Fibroblast of skin of left quadriceps (primary cell): ENCODE results near the gene HRAS.
"Not testable (repeated sequence)": the region's sequence is repeated elsewhere in the genome, so short reads cannot be mapped to it uniquely, and the experiment has no call there.

Source experiments
- DNase-seq, 2 experiments: peaks; one replicate each; pipeline ENCODE4 v3.0.0-alpha.2; 2013; ENCODE audit warnings: low read depth in 2 of 2

Gene HRAS

DNA sequence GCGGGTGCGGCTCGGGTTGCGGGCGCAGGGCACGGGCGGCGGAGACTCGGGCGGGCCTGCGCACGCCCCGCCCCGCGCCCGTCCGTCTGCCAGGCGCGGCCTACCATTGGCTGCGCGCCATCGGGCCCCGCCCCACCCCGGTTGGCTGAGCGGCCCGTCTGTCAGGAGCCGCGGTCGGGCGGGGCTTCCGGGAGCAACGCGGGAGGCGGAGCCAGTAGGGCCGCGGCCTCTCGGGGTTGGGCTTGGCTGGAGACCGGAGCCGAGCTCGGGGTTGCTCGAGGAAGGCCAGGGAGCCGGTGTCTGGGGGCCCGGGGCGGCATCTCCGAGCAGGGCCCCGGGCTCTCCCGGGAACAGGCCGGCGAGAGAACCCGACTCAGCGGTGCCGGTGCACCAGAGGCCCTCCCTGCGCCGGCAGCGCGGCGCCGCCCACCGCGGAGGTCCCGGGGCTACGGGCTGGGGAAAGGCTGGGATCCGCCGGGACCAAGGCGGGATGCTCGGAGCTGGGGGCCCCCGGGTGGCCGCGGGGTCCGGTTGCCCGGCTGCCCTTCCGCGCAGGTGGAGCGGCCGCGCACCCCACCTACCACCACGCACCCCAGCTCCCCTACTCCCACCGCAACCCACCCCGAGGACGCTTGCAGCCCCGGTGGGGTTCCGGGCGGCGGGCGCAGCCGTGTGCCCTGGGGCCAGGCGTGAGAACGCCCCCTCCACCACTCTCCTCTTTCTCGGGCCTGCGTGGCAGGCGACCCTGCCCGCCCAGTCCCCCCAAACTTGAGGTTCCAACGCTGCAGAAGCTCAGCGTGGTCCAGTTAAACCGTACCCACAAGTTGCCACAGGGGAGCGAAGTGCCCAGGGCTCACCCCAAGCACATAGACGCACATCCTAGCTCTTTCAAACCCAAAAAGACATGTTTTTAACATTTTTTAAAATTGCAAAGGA is at the start of gene HRAS:
TSS of gene HRAS (minus strand) at position 58 of the 936 bp plus-strand sequence.
- peak; percentile 86 to 87 for DNase-seq

GRCh38 chr11:584287-584686 is 48.9 kb upstream of the HRAS start:
- no peak for DNase-seq

- no peak for DNase-seq
These were observed 46.4 kb upstream of the HRAS start for GRCh38 chr11:581752-582151.

DNA sequence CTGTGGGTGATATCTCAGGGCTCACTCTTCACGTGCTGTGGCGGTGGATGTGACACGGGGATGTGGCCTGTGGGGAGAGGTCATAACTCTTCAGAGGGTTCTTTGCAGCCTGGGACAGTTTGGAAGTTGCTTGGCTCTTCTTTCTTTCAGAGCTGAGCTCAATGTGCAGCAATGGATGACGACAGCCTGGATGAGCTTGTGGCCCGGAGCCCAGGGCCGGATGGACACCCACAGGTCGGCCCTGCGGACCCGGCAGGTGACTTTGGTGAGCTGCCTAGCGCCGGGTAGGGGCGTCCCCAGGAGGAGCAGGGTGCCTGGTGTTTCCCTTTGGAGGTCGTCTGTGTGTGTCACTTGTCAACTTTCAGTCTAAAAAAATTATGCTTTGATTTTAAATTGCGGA is 46.0 kb upstream of the HRAS start:
- DNase-seq: no peak

DNA sequence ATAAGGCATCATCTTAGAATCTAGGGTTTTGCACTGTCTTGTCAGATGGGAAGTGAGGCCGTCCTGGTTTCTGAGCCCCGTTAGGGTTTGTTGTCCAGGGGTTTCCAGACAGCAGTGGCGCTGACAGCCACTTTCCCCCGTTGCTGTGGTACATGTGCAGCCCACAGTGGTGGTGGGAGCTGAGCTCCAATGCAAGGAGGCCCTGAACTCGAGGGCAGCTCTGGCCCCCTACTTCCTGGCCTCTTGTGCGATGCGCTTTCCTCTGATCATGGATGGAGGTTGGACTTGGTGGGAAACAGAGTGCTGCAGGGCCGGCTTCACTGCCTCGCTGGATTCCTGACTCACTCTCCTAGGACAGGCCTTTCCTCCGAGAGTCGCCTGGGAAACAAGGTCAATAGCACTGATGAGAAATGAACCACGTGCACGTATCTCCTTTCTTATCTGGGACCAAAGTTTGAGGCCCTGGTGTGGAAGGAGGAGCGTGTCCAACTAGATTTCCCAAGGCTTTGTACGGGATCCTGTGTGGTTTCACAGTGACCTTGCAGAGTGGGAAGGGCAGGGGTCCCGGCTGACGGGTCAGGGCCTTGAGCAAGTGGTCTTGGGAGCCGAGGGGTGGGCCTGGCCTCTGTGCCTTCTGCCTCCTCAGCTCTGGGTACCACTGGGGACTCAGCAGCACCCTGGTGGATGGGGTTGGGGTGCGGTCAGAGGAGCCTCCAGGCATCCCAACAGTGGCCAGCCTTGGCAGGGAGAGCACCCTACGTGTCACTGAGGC is 44.6 kb upstream of the HRAS start:
- no peak for DNase-seq

DNA sequence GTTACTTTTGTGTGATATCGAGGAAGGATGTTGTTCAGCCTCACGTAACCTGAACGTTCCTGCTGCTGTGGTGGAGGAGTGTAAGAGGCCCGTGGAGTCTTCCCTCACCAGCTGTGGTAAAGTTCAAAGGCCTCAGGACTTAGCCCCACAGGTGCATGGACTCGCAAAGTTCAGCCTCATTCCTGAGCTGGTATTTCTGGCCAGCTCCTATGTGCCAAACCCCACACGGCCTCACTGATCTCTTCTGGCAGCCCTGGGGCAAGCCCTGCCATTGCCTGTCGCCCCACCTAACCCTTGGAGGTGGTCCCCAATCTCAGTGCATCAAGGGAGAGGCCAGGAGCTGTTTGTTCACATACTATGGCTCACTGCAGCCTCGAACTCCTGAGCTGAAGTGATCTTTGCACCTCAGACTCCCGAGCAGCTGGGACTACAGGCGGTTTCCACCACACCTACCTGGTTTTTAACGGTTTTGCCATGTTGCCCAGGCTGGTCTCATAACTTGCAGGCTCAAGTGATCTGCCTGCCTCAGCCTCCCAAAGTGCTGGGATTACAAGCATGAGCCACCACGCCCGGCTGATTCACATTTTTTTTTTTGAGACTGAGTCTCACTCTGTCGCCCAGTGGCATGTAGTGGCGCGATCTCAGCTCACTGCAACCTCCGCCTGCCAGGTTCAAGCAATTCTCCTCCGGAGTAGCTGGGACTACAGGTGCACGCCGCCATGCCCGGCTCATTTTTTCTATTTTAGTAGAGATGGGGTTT is 43.1 kb upstream of the HRAS start:
- DNase-seq: no peak

DNA sequence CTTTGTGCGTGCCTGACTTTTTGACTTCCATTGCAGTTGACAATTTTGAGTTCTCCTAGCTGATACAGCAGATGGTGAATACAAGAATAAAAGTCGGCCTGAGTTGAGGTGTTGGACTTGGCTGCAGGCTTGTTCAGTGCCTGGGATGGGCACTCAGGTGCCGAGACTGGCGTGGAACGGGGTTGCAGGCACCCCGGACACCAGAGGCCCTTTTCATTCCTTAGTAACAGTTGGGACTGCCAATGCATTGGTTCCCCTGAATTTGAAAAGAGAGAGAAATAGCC is 42.2 kb upstream of the HRAS start:
- no peak for DNase-seq

GRCh38 chr11:576811-577610 is 41.6 kb upstream of the HRAS start:
- DNase-seq: no peak

DNA sequence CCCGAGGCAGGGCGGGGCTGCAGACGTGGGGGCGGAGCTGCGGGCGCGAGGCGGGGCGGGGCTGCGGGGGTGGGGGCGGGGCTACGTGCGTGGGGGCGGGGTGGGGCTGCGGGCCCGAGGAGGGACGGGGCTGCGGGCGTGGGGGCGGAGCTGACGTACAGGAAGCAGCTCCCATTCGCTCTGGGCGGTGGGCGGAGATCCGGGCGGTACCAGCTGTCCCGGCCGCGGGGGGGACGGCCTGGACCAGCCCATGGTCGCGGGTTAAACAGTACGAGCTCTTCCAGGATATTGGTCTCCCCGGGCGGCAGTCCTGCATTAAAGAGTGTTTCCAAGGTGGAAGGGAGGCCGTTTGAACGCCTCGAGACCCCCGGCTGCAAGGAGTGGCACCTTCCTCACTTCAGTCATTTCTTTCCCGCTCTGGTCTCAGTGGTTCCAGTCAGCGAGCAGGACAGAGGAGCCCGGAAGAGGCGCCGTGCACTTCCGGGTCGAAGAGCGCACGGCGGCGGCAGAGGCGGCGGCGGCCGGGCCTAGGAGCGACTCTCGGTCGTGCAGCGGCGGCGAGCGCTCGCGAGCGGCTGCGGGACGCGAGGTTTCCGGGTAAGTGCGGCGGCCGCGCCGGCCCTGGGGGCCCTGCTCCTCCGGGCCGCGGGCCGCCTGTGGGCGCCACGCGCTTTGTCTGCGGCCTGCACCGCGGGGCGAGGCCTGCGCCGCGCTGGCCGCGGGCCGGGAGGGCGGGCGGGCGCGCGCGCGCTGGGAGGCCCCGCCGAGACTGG is 40.8 kb upstream of the HRAS start, which contains the start of gene PHRF1:
TSS of gene PHRF1 (plus strand) at position 475 of the 773 bp plus-strand sequence. CDS start 5,043 bp downstream, outside the sequence.
- peak; percentile 85 to 87 for DNase-seq

DNA sequence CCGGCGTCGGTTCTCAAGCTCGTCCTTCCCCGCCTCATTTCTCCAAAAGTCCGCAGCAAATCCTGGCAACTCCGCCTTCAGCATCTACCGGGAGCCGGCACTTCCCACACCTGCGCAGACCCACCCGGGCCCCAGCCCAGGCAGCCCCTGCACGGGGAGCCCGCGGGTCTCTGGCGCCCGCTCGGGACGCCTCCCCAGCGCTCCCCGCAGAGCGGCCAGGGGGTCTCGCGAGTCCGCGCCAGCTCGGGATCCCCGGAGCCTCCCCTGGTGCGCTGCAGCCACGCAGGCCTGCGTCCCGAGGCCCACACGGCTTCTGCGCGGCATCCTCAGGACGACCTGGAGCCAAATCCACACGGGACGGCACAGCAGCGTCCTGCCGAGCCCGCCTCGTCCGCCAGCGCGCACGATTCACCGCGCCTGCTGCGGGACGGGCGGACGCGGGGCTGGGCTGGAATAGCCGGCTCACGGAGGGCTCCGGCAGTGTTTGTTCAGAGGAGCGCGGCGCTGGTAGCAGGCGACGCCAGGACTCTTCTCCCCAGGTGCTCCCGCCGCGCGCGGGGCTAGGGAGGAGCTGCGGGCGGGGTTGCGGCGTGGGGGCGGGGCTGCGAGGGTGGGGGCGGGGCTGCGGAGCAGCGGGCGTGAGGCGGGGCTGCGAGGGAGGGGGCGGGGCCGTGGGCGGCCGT is 40.1 kb upstream of the HRAS start:
- no peak for DNase-seq

- DNase-seq: no peak
These were observed 39.4 kb upstream of the HRAS start for GRCh38 chr11:574632-575312.

- DNase-seq: not testable (repeated sequence)
These were observed 38.7 kb upstream of the HRAS start for GRCh38 chr11:574031-574570.

- DNase-seq: no peak
These were observed 37.9 kb upstream of the HRAS start for GRCh38 chr11:573146-573759.

DNA sequence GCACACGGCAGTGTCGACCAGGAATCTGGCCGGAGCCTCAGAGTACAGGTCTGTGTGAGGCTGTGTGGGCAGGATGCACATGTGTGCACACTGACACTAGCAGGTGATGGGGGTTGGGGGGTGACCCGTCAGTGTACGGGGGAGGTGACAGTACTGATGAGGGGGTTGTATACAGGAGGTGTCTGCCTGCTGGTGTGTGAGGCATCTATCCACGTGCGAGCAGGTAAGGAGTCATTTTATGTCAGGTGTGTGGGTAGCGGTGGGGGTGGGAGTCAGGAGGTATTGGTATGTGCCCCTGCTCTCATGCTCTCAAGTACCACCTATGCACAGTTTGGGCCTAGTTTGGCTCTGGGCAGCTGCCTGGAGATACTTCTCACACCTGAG is 36.4 kb upstream of the HRAS start:
- DNase-seq: no peak

- DNase-seq: no peak
These were observed 33.9 kb upstream of the HRAS start for GRCh38 chr11:569158-569885.

DNA sequence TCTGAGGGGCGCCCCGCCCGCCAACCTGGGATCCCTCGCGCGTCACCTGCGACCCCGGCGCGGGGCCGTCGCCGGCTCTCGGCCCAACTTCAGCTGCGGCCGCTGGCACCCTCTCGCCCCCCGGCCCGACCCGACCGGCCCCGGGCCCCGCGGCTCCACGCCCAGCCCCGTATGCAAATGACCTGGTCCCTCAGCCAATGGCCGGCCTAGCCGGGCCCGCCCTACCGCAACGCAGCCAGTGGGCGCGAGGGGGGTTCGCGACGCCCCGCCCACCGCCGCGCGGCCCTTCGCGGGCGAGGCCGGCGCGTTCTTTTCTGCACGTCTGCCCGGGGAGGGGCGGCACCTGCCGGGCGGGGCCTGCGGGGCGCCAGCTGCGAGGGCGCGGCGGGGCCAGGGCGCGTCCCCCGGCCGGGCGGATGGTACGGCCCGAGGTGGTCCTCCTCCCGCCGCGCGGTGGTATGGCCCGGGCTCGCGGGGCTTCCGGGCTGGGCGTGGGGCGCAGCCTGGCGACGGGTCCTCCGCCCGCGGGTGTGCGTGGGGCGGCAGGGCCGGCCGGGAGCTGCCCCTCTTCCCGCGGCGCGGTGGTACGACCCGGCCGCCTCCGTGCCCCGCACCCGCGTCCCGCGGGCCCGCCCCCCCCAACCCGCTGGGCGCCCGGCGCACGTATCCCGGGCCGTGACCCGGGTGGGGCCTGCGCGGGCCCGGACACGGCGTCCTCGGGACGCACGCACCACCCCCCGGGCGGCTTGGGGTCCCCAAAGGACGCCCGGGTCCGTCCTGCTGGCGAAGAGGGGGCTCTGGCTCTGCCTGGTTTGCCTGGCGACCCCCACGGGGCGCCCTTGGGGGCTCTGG is 33.2 kb upstream of the HRAS start:
- peak; percentile 87 to 90 for DNase-seq
